ENCODE measurements around the gene ADARB2. TPM values are rescaled to one million over a fixed set of nuclear protein-coding genes. Genes with fewer than 3 reads are reported as not detected.

ADARB2 gene
- total and polyA plus RNA-seq, 2 experiments from 2014 or later: 2.0 to 5.0 TPM

DNA sequence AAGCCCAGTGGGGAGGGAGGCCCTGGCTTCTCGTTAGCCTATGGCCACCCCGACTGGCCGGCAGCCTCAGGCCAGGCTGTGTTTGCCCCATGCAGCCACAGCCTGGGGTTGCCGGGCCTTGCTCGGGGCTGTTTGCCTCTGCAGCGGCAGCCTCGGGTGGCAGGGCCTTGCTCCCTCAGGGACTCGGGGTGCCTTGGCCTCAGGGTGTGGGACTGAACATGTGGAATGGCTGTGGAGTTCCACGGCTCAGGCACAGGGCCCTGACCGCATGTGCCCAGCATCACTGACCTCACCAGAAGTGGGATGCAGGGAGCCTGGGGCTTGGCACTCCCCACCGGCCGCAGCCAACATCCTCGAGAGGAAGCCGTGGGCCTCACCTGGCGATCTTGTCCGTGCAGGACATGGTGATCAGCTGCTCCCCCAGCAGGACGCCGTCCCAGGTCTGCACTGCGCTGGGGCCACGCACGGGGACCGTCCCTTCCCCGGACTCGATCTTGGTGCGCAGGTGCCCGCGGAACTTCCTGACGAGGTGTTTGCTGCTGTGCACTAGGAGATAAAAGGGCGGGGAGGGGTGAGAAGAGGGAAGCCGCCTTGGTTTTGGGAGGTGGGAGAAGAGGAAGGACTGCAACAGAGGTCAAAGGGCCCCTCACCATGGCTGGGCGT, 520.6 kb downstream of the ADARB2 start:
- TF ChIP-seq EZH2phosphoT487 (IDR thresholded peaks at IDR 0.05; ENCODE audit: unreplicated experiment) (no peak), ZNF114 (CRISPR knock-in tag; IDR thresholded peaks at IDR 0.05) (no peak), CREB1 (CRISPR knock-in tag; IDR thresholded peaks at IDR 0.05; ENCODE audit: low read depth) (no peak), ZNF331 (CRISPR knock-in tag; IDR thresholded peaks at IDR 0.05; ENCODE audit: low read depth) (no peak), EZH2 (IDR thresholded peaks at IDR 0.05; ENCODE audit: low read depth, unreplicated experiment) (no peak), STAT1 (IDR thresholded peaks at IDR 0.05; ENCODE audit: unreplicated experiment) (no peak), POLR2AphosphoS5 (IDR thresholded peaks at IDR 0.05; ENCODE audit: low read depth) (no peak), JUNB (IDR thresholded peaks at IDR 0.05; ENCODE audit: unreplicated experiment) (no peak), NANOG (IDR thresholded peaks at IDR 0.05; ENCODE audit: borderline replicate concordance) (no peak)
- TF ChIP-seq, protein P1, sequence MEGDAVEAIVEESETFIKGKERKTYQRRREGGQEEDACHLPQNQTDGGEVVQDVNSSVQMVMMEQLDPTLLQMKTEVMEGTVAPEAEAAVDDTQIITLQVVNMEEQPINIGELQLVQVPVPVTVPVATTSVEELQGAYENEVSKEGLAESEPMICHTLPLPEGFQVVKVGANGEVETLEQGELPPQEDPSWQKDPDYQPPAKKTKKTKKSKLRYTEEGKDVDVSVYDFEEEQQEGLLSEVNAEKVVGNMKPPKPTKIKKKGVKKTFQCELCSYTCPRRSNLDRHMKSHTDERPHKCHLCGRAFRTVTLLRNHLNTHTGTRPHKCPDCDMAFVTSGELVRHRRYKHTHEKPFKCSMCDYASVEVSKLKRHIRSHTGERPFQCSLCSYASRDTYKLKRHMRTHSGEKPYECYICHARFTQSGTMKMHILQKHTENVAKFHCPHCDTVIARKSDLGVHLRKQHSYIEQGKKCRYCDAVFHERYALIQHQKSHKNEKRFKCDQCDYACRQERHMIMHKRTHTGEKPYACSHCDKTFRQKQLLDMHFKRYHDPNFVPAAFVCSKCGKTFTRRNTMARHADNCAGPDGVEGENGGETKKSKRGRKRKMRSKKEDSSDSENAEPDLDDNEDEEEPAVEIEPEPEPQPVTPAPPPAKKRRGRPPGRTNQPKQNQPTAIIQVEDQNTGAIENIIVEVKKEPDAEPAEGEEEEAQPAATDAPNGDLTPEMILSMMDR (conservative IDR thresholded peaks at IDR 0.05; ENCODE audit: low read depth in 2 of 2): no peak
- TF ChIP-seq, protein P2, sequence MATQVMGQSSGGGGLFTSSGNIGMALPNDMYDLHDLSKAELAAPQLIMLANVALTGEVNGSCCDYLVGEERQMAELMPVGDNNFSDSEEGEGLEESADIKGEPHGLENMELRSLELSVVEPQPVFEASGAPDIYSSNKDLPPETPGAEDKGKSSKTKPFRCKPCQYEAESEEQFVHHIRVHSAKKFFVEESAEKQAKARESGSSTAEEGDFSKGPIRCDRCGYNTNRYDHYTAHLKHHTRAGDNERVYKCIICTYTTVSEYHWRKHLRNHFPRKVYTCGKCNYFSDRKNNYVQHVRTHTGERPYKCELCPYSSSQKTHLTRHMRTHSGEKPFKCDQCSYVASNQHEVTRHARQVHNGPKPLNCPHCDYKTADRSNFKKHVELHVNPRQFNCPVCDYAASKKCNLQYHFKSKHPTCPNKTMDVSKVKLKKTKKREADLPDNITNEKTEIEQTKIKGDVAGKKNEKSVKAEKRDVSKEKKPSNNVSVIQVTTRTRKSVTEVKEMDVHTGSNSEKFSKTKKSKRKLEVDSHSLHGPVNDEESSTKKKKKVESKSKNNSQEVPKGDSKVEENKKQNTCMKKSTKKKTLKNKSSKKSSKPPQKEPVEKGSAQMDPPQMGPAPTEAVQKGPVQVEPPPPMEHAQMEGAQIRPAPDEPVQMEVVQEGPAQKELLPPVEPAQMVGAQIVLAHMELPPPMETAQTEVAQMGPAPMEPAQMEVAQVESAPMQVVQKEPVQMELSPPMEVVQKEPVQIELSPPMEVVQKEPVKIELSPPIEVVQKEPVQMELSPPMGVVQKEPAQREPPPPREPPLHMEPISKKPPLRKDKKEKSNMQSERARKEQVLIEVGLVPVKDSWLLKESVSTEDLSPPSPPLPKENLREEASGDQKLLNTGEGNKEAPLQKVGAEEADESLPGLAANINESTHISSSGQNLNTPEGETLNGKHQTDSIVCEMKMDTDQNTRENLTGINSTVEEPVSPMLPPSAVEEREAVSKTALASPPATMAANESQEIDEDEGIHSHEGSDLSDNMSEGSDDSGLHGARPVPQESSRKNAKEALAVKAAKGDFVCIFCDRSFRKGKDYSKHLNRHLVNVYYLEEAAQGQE (IDR thresholded peaks at IDR 0.05; ENCODE audit: unreplicated experiment): no peak
- TF ChIP-seq, protein P3, sequence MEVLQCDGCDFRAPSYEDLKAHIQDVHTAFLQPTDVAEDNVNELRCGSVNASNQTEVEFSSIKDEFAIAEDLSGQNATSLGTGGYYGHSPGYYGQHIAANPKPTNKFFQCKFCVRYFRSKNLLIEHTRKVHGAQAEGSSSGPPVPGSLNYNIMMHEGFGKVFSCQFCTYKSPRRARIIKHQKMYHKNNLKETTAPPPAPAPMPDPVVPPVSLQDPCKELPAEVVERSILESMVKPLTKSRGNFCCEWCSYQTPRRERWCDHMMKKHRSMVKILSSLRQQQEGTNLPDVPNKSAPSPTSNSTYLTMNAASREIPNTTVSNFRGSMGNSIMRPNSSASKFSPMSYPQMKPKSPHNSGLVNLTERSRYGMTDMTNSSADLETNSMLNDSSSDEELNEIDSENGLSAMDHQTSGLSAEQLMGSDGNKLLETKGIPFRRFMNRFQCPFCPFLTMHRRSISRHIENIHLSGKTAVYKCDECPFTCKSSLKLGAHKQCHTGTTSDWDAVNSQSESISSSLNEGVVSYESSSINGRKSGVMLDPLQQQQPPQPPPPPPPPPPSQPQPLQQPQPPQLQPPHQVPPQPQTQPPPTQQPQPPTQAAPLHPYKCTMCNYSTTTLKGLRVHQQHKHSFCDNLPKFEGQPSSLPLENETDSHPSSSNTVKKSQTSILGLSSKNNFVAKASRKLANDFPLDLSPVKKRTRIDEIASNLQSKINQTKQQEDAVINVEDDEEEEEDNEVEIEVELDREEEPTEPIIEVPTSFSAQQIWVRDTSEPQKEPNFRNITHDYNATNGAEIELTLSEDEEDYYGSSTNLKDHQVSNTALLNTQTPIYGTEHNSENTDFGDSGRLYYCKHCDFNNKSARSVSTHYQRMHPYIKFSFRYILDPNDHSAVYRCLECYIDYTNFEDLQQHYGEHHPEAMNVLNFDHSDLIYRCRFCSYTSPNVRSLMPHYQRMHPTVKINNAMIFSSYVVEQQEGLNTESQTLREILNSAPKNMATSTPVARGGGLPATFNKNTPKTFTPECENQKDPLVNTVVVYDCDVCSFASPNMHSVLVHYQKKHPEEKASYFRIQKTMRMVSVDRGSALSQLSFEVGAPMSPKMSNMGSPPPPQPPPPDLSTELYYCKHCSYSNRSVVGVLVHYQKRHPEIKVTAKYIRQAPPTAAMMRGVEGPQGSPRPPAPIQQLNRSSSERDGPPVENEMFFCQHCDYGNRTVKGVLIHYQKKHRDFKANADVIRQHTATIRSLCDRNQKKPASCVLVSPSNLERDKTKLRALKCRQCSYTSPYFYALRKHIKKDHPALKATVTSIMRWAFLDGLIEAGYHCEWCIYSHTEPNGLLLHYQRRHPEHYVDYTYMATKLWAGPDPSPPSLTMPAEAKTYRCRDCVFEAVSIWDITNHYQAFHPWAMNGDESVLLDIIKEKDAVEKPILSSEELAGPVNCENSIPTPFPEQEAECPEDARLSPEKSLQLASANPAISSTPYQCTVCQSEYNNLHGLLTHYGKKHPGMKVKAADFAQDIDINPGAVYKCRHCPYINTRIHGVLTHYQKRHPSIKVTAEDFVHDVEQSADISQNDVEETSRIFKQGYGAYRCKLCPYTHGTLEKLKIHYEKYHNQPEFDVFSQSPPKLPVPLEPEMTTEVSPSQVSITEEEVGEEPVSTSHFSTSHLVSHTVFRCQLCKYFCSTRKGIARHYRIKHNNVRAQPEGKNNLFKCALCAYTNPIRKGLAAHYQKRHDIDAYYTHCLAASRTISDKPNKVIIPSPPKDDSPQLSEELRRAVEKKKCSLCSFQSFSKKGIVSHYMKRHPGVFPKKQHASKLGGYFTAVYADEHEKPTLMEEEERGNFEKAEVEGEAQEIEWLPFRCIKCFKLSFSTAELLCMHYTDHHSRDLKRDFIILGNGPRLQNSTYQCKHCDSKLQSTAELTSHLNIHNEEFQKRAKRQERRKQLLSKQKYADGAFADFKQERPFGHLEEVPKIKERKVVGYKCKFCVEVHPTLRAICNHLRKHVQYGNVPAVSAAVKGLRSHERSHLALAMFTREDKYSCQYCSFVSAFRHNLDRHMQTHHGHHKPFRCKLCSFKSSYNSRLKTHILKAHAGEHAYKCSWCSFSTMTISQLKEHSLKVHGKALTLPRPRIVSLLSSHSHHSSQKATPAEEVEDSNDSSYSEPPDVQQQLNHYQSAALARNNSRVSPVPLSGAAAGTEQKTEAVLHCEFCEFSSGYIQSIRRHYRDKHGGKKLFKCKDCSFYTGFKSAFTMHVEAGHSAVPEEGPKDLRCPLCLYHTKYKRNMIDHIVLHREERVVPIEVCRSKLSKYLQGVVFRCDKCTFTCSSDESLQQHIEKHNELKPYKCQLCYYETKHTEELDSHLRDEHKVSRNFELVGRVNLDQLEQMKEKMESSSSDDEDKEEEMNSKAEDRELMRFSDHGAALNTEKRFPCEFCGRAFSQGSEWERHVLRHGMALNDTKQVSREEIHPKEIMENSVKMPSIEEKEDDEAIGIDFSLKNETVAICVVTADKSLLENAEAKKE (CRISPR knock-in tag; IDR thresholded peaks at IDR 0.05): no peak
- TF ChIP-seq, protein P4, sequence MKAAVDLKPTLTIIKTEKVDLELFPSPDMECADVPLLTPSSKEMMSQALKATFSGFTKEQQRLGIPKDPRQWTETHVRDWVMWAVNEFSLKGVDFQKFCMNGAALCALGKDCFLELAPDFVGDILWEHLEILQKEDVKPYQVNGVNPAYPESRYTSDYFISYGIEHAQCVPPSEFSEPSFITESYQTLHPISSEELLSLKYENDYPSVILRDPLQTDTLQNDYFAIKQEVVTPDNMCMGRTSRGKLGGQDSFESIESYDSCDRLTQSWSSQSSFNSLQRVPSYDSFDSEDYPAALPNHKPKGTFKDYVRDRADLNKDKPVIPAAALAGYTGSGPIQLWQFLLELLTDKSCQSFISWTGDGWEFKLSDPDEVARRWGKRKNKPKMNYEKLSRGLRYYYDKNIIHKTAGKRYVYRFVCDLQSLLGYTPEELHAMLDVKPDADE (IDR thresholded peaks at IDR 0.05): no peak
- no peak overlapping the region for H3K27ac Mint-ChIP-seq

More for the DNA sequence above, 520.6 kb downstream of the ADARB2 start:
- Histone ChIP-seq H4K20me1 (replicated peaks; ENCODE audit: insufficient read depth) (no peaks in the 10 kb centered on the region), H3K4me2 (no peak overlapping the region), H2AFZ (no peak overlapping the region), H3F3A (replicated peaks; ENCODE audit: low read depth) (no peaks in the 10 kb centered on the region), H3K4me1 (ENCODE audit: insufficient read depth) (no peaks in the 10 kb centered on the region), H3K27ac (ENCODE audit: low read depth) (no peak overlapping the region), H3K27me3 (ENCODE audit: insufficient read depth) (no peaks in the 10 kb centered on the region), H3K9me2 (ENCODE audit: insufficient read depth) (peaks cover 8% of the 10 kb centered on the region; the same call in 1 of the 2 replicates), H3K79me2 (replicated peaks; ENCODE audit: insufficient read depth) (no peaks in the 10 kb centered on the region), H3K4me3 (no peak overlapping the region), H3K36me3 (ENCODE audit: insufficient read depth) (no peaks in the 10 kb centered on the region)
- ATAC-seq: no peak
- Mint-ChIP-seq H3K27me3 (ENCODE audit: insufficient read depth, low read depth, poor library complexity) (no peaks in the 10 kb centered on the region), H3K9me3 (peaks cover 4% of the 10 kb centered on the region; the same call in 1 of the 3 replicates), H3K36me3 (ENCODE audit: low read depth) (no peaks in the 10 kb centered on the region), H3K4me1 (no peaks in the 10 kb centered on the region), H3K4me3 (no peak overlapping the region)
- no peak for DNase-seq (ENCODE audit: low spot score)
